GM13977 (cell line): Measurements from ENCODE around the gene MYO15A.
"Not testable (repeated sequence)": the region's sequence is repeated elsewhere in the genome, so short reads cannot be mapped to it uniquely, and the experiment has no call there.

Source experiments
- DNase-seq: peaks from one replicate; pipeline ENCODE4 v3.0.0; 2012; ENCODE audit warnings: low spot score
- CTCF ChIP-seq: IDR thresholded peaks from 2 replicates; pipeline ENCODE4 v1.5.1; 2012; ENCODE audit warnings: mild to moderate bottlenecking, control low read depth; ENCODE audit not compliant: insufficient read depth; ENCODE audit errors: extremely low read depth, missing control alignments
- in situ Hi-C: fragments of 300-500 bp; cut with MboI; formaldehyde crosslinking; loops from one replicate; pipeline ENCODE4 v1.12.0; 2022; ENCODE audit warnings: low sequenced_read_pairs, low pct_unique_long_range_greater_than_20kb, mixed read lengths, inconsistent platforms; ENCODE audit not compliant: unreplicated experiment

The MYO15A gene

GRCh38 chr17:18213666-18214270 lies 105.2 kb downstream of the MYO15A start:
- in situ Hi-C loops = no loop called here
- TF ChIP-seq CTCF = no peak
- no peak for DNase-seq

GRCh38 chr17:18216906-18217305 lies 108.3 kb downstream of the MYO15A start:
- in situ Hi-C loops, DNase-seq: not testable (repeated sequence)

- peak; percentile 99 for TF ChIP-seq CTCF
- in situ Hi-C loops = no loop called here
- DNase-seq = peak; percentile 89
Observed at GRCh38 chr17:18217412-18218015, 109.0 kb downstream of the MYO15A start.

GRCh38 chr17:18218756-18219415 lies 110.3 kb downstream of the MYO15A start:
- DNase-seq = no peak
- in situ Hi-C loops = no loop called here
- no peak for TF ChIP-seq CTCF

GRCh38 chr17:18224053-18224386 lies 115.5 kb downstream of the MYO15A start:
- no peak for DNase-seq
- TF ChIP-seq CTCF = no peak
- in situ Hi-C loops = no loop called here

- DNase-seq = no peak
- TF ChIP-seq CTCF = no peak
- in situ Hi-C loops = no loop called here
Observed at GRCh38 chr17:18224387-18225120, 116.0 kb downstream of the MYO15A start.

- TF ChIP-seq CTCF = no peak
- in situ Hi-C loops = no loop called here
- DNase-seq = peak; percentile 100
Observed at GRCh38 chr17:18225121-18225641, 116.6 kb downstream of the MYO15A start, which contains the start of gene LLGL1. Gene LLGL1 (plus strand): TSS chr17:18225635. CDS start chr17:18225683, 48 bp downstream.
